ENCODE data around the gene CMTM8.

- no peak for TF ChIP-seq POLR2A (IDR thresholded peaks at IDR 0.05; ENCODE audit: low read length)
- TF ChIP-seq GATA1 (IDR thresholded peaks at IDR 0.05; ENCODE audit: low read depth, low read length) = no peak
These were observed 136.5 kb downstream of the CMTM8 start for GRCh38 chr3:32374788-32375595.
